ENCODE measurements around the gene CCL25. TPM values are rescaled to one million over a fixed set of nuclear protein-coding genes. Genes with fewer than 3 reads are reported as not detected.

CCL25 gene
- total RNA-seq, 2 donors from 2014 or later: not detected

DNA sequence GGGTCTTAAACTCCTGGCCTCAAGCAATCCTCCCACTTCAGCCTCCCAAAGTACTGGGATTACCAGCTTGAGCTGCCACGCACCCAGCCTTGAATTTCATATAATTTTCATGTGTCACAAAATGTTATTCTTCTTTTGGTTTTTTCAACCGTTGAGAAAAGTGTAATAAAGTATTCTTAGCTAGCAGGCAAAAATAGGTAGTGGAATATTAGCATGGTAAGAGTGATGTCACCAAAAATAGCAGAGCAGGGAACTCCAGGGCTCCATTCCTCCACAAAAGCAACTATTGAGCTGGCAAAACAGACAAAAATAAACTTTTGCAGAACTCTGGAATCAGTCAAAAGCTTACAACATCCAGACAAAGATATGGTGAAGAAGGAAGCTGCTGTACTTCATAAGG is 52.9 kb downstream of the CCL25 start:
- ATAC-seq (no peak), DNase-seq (no peak)

DNA sequence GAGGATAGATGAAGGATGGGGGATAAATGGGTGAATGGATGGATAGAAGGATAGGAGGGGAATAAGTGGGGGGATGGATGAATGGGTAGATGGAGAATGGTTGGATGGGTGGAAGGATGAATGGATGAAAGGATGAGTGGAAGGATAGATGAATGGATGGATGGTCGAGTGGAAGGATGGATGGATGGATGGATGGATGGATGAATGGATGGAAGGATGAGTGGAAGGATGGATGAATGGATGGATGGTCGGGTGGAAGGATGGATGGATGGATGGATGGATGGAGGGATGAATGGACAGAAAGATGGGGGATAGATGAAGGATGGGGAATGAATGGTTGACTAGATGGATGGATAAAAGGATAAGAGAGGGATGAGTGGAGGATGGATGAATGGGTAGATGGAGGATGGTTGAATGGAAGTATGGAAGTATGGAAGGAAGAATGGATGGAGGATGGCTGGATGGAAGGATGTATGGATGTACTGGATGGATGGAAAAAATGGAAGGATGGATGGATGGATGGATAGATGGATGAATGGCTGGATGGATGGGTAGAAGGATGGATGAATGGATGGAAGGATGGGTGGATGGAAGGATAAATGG is 54.8 kb downstream of the CCL25 start:
- ATAC-seq (no peak), DNase-seq (no peak)
- intact Hi-C loops (cut with DNase I): no loop called here

More for the DNA sequence above, 52.9 kb downstream of the CCL25 start:
- intact Hi-C loops (cut with DNase I): no loop called here

DNA sequence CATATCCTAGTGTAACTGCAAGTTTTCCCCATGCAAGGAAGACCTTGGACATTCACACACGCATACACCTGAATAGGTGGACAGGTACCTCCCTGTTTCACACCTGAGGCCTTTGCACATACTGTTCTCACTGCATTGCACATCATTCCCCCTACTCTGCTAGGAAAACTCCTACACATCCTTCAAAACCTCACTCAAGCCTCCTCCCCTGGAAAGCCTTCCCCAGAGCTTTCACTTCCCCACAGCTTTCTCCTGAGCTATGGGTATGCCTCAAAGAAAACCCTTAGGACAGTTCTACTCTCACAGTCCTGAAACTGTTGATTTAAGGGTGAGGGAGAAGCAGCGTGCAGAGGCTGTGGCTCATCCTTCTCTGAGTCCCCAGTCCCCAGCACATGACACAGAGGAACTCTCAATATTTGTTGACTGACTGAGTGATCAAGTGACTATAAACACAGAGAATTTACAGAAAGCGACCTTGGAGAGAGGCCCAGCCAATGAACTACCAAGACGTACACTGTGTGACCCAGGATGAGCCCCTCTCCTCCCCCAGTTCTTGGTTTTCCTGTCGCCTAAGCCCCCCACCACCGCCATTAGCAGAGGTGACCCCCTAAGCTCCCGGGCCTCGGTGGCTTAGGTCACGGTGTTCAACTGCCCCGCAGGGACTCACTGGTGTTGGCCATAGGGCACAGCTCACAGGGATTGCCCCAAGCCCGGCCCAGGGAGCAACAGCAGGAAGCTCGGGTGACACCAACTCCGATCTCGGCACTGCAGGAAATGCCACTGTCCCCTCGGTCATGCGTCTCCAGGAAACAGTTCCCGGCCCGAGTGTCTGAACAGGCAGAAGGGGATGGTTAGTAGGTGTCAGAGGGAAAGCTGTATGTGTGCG is 56.2 kb downstream of the CCL25 start:
- ATAC-seq: no peak
- intact Hi-C loops (cut with DNase I): no loop called here

DNA sequence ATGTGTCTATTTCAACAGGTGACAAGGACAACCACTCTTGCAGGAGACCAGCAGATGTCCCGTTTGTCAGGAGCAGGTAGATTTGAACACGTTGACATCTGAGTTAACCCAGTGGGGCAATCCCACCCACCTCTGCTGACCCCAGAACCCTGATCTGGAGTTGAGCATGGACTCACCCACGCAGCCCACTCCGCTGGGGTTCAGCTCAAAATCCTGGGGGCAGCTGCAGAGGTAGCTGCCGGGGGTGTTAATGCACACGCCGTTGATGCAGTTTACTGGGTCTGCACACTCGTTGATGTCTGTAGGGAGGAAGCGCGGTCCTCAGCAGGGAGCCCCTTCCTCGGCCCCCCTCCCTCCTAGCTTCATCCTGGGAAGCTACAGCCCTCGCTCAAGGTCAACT is 56.9 kb downstream of the CCL25 start:
- no peak for DNase-seq
- no peak for ATAC-seq
- intact Hi-C loops (cut with DNase I): no loop called here

More for the DNA sequence above, 56.2 kb downstream of the CCL25 start:
- DNase-seq: no peak

DNA sequence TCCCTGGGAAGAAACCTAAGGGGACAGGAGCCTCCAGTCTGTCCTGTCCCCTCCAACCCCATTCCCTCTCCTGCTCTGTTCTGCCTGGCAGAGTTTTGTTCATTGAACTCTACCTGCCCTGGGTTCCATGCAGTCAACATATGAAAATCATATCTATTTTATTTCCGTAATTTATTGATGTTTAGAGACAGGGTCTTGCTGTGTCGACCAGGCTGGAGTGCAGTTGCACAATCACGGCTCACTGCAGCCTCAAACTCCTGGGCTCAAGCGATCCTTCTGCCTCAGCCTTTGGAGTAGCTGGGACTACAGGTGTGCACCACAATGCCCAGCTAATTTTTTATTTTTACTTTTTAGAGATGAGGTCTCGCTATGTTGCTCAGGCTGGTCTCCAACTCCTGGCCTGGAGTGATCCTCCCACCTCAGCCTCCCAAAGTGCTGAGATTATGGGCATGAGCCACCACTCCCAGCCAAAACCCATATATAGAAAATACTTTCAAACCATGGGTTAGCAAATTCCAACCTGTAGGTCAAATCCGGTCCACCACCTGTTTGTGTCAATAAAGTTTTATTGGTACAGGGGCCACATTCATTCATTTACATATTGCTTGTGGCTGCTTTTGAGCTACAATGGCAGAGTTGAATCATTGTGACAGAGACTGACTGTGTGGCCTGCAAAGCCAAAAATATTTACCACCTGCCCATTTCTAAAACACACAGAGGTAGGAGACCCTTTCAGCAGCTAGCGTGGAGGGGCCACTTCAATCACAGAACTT is 57.5 kb downstream of the CCL25 start:
- DNase-seq (no peak), ATAC-seq (no peak)
- intact Hi-C loops (cut with DNase I): no loop called here

DNA sequence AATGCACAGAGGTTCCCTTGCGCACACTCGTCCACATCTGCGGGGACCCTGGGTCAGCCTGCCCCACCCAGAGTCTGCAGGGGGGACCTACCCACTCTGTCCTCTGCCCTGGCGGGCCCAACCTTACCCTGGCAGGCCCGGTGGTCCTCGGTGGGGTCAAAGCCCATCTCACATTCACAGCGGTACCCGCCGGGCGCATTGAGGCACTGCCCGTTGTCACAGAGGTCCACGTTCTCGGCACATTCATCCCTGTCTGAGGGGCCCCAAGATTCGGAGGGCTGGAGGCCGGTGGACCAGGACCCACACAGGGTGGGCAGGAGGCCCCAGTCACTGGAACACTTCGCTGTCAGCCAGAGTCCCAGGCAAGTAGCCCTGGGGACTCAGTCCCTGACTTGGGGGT is 58.4 kb downstream of the CCL25 start:
- ATAC-seq (no peak), DNase-seq (no peak)
- intact Hi-C loops (cut with DNase I): no loop called here

DNA sequence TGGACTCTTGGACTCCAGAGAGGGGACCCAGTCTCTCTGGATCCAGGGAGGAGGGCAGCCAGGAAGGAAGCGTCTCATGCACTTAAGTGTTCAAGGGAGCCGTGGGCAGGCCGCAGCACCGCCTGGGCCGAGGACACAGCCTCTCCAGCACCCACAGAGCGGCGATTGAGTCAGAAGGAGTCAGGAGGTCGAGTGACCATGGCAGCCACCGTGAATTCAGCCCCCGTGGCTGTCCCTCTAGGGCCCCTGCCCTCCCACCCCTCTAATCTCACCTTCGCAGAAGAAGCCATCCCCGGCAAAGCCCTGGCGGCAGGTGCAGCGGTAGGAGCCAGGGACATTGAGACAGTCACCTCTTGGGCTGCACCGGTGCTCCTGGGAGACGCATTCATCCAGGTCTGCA is 58.8 kb downstream of the CCL25 start:
- ATAC-seq (no peak), DNase-seq (no peak)
- intact Hi-C loops (cut with DNase I): no loop called here

Other genes starting within 250 kb of the CCL25 start
- gene EVI5L, start 222.5 kb upstream of the CCL25 start, total RNA-seq: 10 to 100 TPM; 17.6 to 18.8 TPM
- gene PRR36, start 178.4 kb upstream of the CCL25 start, total RNA-seq: under 1 TPM; 0.10 to 0.24 TPM
- gene LRRC8E, start 164.2 kb upstream of the CCL25 start, total RNA-seq: 1 to 10 TPM in 1 of 2 donors, under 1 TPM in 1; 0.88 to 1.7 TPM
- gene MAP2K7, start 148.9 kb upstream of the CCL25 start, total RNA-seq: 10 to 100 TPM; 24.3 to 25.8 TPM
- 10 to 100 TPM in 1 of 2 donors, 1 to 10 TPM in 1; 9.7 to 13.6 TPM for gene TGFBR3L, start 137.9 kb upstream of the CCL25 start, total RNA-seq
- gene SNAPC2, start 132.4 kb upstream of the CCL25 start, total RNA-seq: 10 to 100 TPM in 1 of 2 donors, 1 to 10 TPM in 1; 9.6 to 13.9 TPM
- gene CTXN1, start 126.6 kb upstream of the CCL25 start, total RNA-seq: under 1 TPM; 0.91 to 0.97 TPM
- gene TIMM44, start 109.1 kb upstream of the CCL25 start, total RNA-seq: 10 to 100 TPM; 70.6 to 73.8 TPM
- gene ELAVL1, start 47.1 kb upstream of the CCL25 start, total RNA-seq: 10 to 100 TPM; 51.6 to 68.3 TPM
- gene FBN3, start 96.8 kb downstream of the CCL25 start, total RNA-seq: not detected
- 10 to 100 TPM; 13.8 to 17.3 TPM for gene CERS4, start 156.6 kb downstream of the CCL25 start, total RNA-seq

Measured in left cardiac atrium (tissue), 4 donors.